Measurements from ENCODE around the gene TRPM6. TPM values are rescaled to one million over a fixed set of nuclear protein-coding genes. Genes with fewer than 3 reads are reported as not detected.

TRPM6 gene
- total and polyA plus RNA-seq, 2 experiments from 2014 or later, result 0.23 to 0.87 TPM

- Mint-ChIP-seq H3K27ac (no peak overlapping the region), H3K4me1 (peaks cover 5% of the 10 kb centered on the region; the same call in 1 of the 3 replicates), H3K27me3 (ENCODE audit: insufficient read depth, low read depth, poor library complexity) (no peaks in the 10 kb centered on the region), H3K4me3 (no peak overlapping the region), H3K9me3 (no peaks in the 10 kb centered on the region), H3K36me3 (ENCODE audit: low read depth) (no peaks in the 10 kb centered on the region)
- DNase-seq (ENCODE audit: low spot score) (no peak), ATAC-seq (no peak)
- no peaks in the 10 kb centered on the region for H3F3A ChIP-seq (replicated peaks; ENCODE audit: low read depth)
- H3K9me2 ChIP-seq (ENCODE audit: insufficient read depth), result no peaks in the 10 kb centered on the region
- TF ChIP-seq POLR2AphosphoS5 (IDR thresholded peaks at IDR 0.05; ENCODE audit: low read depth) (no peak), JUNB (IDR thresholded peaks at IDR 0.05; ENCODE audit: unreplicated experiment) (no peak), CREB1 (CRISPR knock-in tag; IDR thresholded peaks at IDR 0.05; ENCODE audit: low read depth) (no peak), STAT1 (IDR thresholded peaks at IDR 0.05; ENCODE audit: unreplicated experiment) (no peak), ZNF331 (CRISPR knock-in tag; IDR thresholded peaks at IDR 0.05; ENCODE audit: low read depth) (no peak), EZH2phosphoT487 (IDR thresholded peaks at IDR 0.05; ENCODE audit: unreplicated experiment) (no peak), EZH2 (IDR thresholded peaks at IDR 0.05; ENCODE audit: low read depth, unreplicated experiment) (no peak), NANOG (IDR thresholded peaks at IDR 0.05; ENCODE audit: borderline replicate concordance) (no peak), ZNF114 (CRISPR knock-in tag; IDR thresholded peaks at IDR 0.05) (no peak), REST (IDR thresholded peaks at IDR 0.05; ENCODE audit: unreplicated experiment) (no peak)
- TF ChIP-seq, protein P1, sequence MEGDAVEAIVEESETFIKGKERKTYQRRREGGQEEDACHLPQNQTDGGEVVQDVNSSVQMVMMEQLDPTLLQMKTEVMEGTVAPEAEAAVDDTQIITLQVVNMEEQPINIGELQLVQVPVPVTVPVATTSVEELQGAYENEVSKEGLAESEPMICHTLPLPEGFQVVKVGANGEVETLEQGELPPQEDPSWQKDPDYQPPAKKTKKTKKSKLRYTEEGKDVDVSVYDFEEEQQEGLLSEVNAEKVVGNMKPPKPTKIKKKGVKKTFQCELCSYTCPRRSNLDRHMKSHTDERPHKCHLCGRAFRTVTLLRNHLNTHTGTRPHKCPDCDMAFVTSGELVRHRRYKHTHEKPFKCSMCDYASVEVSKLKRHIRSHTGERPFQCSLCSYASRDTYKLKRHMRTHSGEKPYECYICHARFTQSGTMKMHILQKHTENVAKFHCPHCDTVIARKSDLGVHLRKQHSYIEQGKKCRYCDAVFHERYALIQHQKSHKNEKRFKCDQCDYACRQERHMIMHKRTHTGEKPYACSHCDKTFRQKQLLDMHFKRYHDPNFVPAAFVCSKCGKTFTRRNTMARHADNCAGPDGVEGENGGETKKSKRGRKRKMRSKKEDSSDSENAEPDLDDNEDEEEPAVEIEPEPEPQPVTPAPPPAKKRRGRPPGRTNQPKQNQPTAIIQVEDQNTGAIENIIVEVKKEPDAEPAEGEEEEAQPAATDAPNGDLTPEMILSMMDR (conservative IDR thresholded peaks at IDR 0.05; ENCODE audit: low read depth in 2 of 2), result no peak
- TF ChIP-seq, protein P2, sequence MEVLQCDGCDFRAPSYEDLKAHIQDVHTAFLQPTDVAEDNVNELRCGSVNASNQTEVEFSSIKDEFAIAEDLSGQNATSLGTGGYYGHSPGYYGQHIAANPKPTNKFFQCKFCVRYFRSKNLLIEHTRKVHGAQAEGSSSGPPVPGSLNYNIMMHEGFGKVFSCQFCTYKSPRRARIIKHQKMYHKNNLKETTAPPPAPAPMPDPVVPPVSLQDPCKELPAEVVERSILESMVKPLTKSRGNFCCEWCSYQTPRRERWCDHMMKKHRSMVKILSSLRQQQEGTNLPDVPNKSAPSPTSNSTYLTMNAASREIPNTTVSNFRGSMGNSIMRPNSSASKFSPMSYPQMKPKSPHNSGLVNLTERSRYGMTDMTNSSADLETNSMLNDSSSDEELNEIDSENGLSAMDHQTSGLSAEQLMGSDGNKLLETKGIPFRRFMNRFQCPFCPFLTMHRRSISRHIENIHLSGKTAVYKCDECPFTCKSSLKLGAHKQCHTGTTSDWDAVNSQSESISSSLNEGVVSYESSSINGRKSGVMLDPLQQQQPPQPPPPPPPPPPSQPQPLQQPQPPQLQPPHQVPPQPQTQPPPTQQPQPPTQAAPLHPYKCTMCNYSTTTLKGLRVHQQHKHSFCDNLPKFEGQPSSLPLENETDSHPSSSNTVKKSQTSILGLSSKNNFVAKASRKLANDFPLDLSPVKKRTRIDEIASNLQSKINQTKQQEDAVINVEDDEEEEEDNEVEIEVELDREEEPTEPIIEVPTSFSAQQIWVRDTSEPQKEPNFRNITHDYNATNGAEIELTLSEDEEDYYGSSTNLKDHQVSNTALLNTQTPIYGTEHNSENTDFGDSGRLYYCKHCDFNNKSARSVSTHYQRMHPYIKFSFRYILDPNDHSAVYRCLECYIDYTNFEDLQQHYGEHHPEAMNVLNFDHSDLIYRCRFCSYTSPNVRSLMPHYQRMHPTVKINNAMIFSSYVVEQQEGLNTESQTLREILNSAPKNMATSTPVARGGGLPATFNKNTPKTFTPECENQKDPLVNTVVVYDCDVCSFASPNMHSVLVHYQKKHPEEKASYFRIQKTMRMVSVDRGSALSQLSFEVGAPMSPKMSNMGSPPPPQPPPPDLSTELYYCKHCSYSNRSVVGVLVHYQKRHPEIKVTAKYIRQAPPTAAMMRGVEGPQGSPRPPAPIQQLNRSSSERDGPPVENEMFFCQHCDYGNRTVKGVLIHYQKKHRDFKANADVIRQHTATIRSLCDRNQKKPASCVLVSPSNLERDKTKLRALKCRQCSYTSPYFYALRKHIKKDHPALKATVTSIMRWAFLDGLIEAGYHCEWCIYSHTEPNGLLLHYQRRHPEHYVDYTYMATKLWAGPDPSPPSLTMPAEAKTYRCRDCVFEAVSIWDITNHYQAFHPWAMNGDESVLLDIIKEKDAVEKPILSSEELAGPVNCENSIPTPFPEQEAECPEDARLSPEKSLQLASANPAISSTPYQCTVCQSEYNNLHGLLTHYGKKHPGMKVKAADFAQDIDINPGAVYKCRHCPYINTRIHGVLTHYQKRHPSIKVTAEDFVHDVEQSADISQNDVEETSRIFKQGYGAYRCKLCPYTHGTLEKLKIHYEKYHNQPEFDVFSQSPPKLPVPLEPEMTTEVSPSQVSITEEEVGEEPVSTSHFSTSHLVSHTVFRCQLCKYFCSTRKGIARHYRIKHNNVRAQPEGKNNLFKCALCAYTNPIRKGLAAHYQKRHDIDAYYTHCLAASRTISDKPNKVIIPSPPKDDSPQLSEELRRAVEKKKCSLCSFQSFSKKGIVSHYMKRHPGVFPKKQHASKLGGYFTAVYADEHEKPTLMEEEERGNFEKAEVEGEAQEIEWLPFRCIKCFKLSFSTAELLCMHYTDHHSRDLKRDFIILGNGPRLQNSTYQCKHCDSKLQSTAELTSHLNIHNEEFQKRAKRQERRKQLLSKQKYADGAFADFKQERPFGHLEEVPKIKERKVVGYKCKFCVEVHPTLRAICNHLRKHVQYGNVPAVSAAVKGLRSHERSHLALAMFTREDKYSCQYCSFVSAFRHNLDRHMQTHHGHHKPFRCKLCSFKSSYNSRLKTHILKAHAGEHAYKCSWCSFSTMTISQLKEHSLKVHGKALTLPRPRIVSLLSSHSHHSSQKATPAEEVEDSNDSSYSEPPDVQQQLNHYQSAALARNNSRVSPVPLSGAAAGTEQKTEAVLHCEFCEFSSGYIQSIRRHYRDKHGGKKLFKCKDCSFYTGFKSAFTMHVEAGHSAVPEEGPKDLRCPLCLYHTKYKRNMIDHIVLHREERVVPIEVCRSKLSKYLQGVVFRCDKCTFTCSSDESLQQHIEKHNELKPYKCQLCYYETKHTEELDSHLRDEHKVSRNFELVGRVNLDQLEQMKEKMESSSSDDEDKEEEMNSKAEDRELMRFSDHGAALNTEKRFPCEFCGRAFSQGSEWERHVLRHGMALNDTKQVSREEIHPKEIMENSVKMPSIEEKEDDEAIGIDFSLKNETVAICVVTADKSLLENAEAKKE (CRISPR knock-in tag; IDR thresholded peaks at IDR 0.05), result no peak
- TF ChIP-seq, protein P3, sequence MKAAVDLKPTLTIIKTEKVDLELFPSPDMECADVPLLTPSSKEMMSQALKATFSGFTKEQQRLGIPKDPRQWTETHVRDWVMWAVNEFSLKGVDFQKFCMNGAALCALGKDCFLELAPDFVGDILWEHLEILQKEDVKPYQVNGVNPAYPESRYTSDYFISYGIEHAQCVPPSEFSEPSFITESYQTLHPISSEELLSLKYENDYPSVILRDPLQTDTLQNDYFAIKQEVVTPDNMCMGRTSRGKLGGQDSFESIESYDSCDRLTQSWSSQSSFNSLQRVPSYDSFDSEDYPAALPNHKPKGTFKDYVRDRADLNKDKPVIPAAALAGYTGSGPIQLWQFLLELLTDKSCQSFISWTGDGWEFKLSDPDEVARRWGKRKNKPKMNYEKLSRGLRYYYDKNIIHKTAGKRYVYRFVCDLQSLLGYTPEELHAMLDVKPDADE (IDR thresholded peaks at IDR 0.05), result no peak
- H4K20me1 ChIP-seq (replicated peaks; ENCODE audit: insufficient read depth), result no peaks in the 10 kb centered on the region
- no peak overlapping the region for H2AFZ ChIP-seq
- H3K36me3 ChIP-seq (ENCODE audit: insufficient read depth), result no peaks in the 10 kb centered on the region
- H3K4me3 ChIP-seq, result no peak overlapping the region
- no peaks in the 10 kb centered on the region for H3K4me1 ChIP-seq (ENCODE audit: insufficient read depth)
- H3K4me2 ChIP-seq, result no peak overlapping the region
- no peak overlapping the region for H3K27ac ChIP-seq (ENCODE audit: low read depth)
- no peaks in the 10 kb centered on the region for H3K79me2 ChIP-seq (replicated peaks; ENCODE audit: insufficient read depth)
- H3K27me3 ChIP-seq (ENCODE audit: insufficient read depth), result no peaks in the 10 kb centered on the region
These were observed 27.9 kb downstream of the TRPM6 start for GRCh38 chr9:74859786-74860185.
